NOMO-1 treated with DMSO at 0.1 percent for 48 hours (cell line): ENCODE measurements around the gene HDAC5.
"Not testable (repeated sequence)": the region's sequence is repeated elsewhere in the genome, so short reads cannot be mapped to it uniquely, and the experiment has no call there.

Source experiments
- DNase-seq: peaks from one replicate; lab custom pipeline; 2025; ENCODE audit not compliant: unreplicated experiment; lab: John Stamatoyannopoulos, UW

HDAC5 gene

GRCh38 chr17:44123356-44124117 is at the start of gene HDAC5:
Gene HDAC5, minus strand, starts transcription at chr17:44123641. Its CDS starts 6,126 bp downstream, at chr17:44117515.
- peak; percentile 92 for DNase-seq

GRCh38 chr17:44171931-44172455 is 48.6 kb upstream of the HDAC5 start:
- DNase-seq: no peak

GRCh38 chr17:44170499-44171201 is 47.2 kb upstream of the HDAC5 start, which contains the start of gene ASB16:
Gene ASB16, plus strand, starts transcription at chr17:44170704. Its CDS starts 86 bp downstream, at chr17:44170790.
- no peak for DNase-seq

GRCh38 chr17:44170135-44170498 is 46.7 kb upstream of the HDAC5 start:
- DNase-seq: no peak

GRCh38 chr17:44167181-44167861 is 43.9 kb upstream of the HDAC5 start:
- DNase-seq: no peak

- DNase-seq: no peak
These were observed 41.0 kb upstream of the HDAC5 start for GRCh38 chr17:44164476-44164875.

GRCh38 chr17:44159519-44160210 is 36.2 kb upstream of the HDAC5 start:
- no peak for DNase-seq

GRCh38 chr17:44155488-44155887 is 32.0 kb upstream of the HDAC5 start:
- DNase-seq: no peak

- DNase-seq: no peak
These were observed 29.4 kb upstream of the HDAC5 start for GRCh38 chr17:44152875-44153274.

- DNase-seq: no peak
These were observed 26.4 kb upstream of the HDAC5 start for GRCh38 chr17:44149750-44150329.

GRCh38 chr17:44149066-44149465 is 25.6 kb upstream of the HDAC5 start:
- DNase-seq: peak; percentile 53

GRCh38 chr17:44147812-44148211 is 24.4 kb upstream of the HDAC5 start:
- DNase-seq: no peak

- DNase-seq: no peak
These were observed 23.2 kb upstream of the HDAC5 start for GRCh38 chr17:44146375-44147346.

- no peak for DNase-seq
These were observed 21.7 kb upstream of the HDAC5 start for GRCh38 chr17:44144966-44145739.

GRCh38 chr17:44143921-44144320 is 20.5 kb upstream of the HDAC5 start:
- not testable (repeated sequence) for DNase-seq

- peak; percentile 63 for DNase-seq
These were observed 14.7 kb upstream of the HDAC5 start for GRCh38 chr17:44137891-44138709.

GRCh38 chr17:44134752-44135568 is 11.5 kb upstream of the HDAC5 start:
- no peak for DNase-seq
